Measurements from ENCODE around the gene ZNF691. TPM values are rescaled to one million over a fixed set of nuclear protein-coding genes. Genes with fewer than 3 reads are reported as not detected.

Gene ZNF691
- total and polyA plus RNA-seq, 2 donors (not counting 3 experiments of a cell fraction or from before 2014, with no cell fraction given) = 6.6 to 6.9 TPM

DNA sequence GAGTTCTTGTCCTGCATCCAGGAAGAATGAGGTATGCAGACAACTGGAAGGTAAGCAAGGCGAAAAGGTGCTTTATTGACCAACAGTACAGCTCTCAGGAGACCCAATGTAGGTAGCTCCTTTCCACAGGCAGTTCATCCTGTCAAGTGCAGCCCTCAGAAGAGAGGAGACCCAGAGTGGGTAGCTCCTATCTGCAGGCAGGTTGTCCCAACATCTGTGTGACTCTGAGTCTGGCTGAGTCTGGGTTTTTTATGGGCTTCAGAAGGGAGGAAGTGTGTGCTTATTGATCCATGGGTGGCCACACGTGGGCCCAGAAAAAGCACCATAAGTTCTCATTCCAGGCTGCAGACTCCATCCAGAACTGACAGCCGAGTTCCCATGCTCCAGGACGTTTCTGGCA is 34.0 kb downstream of the ZNF691 start:
- Histone ChIP-seq H3K9me3 (replicated peaks; ENCODE audit: control insufficient read depth, insufficient read depth, low read length) (no peaks in the 10 kb centered on the region), H3K27me3 (ENCODE audit: control insufficient read depth in 2 of 2, insufficient read depth in 2 of 2, low read length in 2 of 2) (peaks cover 11 to 23% of the 10 kb centered on the region in 2 experiments), H3K9me1 (replicated peaks; ENCODE audit: control insufficient read depth, extremely low read depth, insufficient read depth, low read length) (no peaks in the 10 kb centered on the region), H3K27ac (ENCODE audit: insufficient read depth, low read depth, low read length) (no peak overlapping the region), H3K36me3 (ENCODE audit: control insufficient read depth in 2 of 2, extremely low read depth in 1 of 2, insufficient read depth in 2 of 2, low read length in 2 of 2) (no peaks in the 10 kb centered on the region), H3K4me2 (ENCODE audit: insufficient read depth, low read length) (no peak overlapping the region), H4K20me1 (replicated peaks; ENCODE audit: control insufficient read depth, extremely low read depth, insufficient read depth, low read length) (no peaks in the 10 kb centered on the region), H3K9ac (replicated peaks; ENCODE audit: extremely low read depth, insufficient read depth, low read length) (no peak overlapping the region), H3K4me3 (replicated peaks in 1 of 3; ENCODE audit: insufficient read depth in 1 of 3, low read depth in 1 of 3, low read length in 3 of 3) (no peak overlapping the region), H2AFZ (ENCODE audit: low read depth, low read length) (no peak overlapping the region), H3K4me1 (ENCODE audit: control insufficient read depth, extremely low read depth, insufficient read depth, low read length) (no peaks in the 10 kb centered on the region), H3K79me2 (ENCODE audit: control insufficient read depth, insufficient read depth, low read length) (no peaks in the 10 kb centered on the region)
- intact Hi-C loops (cut with micrococcal nuclease) (no loop called here), dilution Hi-C loops (cut with MboI; ENCODE audit: extremely low pct_ligation_motif_present, low sequenced_read_pairs) (no loop called here)
- DNase-seq (ENCODE audit: low read depth, low spot score) (no peak), FAIRE-seq (no peak)
- ChIA-PET CTCF (interaction anchor here (0.6 to 1.4 kb wide), 4 partner anchors 19 to 102 kb away, joined by 3 to 4 read pairs (median 3); no protein-coding TSS in a partner anchor), POLR2A (no interaction called here)
- TF ChIP-seq POLR2AphosphoS5 (IDR thresholded peaks at IDR 0.05; ENCODE audit: insufficient read depth, low read depth, low read length) (no peak), EZH2 (IDR thresholded peaks at IDR 0.05; ENCODE audit: borderline replicate concordance, low read depth, low read length, severe bottlenecking) (no peak), POLR2A (IDR thresholded peaks at IDR 0.05; ENCODE audit: low read depth, low read length) (no peak), MYC (IDR thresholded peaks at IDR 0.05; ENCODE audit: low read depth, low read length) (no peak), GATA2 (IDR thresholded peaks at IDR 0.05; ENCODE audit: insufficient read depth, insufficient read length, low read depth, low read length) (no peak), JUN (IDR thresholded peaks at IDR 0.05; ENCODE audit: borderline replicate concordance, insufficient read depth, insufficient read length, low read depth) (no peak), CTCF (IDR thresholded peaks at IDR 0.05; ENCODE audit: extremely low read depth in 1 of 2, insufficient read depth in 1 of 2, low read depth in 1 of 2, low read length in 2 of 2) (no peak), FOS (IDR thresholded peaks at IDR 0.05; ENCODE audit: borderline replicate concordance, insufficient read depth, low read length) (no peak)
- TF ChIP-seq, protein P1, sequence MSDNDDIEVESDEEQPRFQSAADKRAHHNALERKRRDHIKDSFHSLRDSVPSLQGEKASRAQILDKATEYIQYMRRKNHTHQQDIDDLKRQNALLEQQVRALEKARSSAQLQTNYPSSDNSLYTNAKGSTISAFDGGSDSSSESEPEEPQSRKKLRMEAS (IDR thresholded peaks at IDR 0.05; ENCODE audit: insufficient read depth, insufficient read length) = no peak
- no TSS peak for BruUV-seq (replicated peaks)

Data from endothelial cell of umbilical vein (primary cell).